Neural cell (in vitro differentiated cells): Measurements from ENCODE around the gene BET1.

Source experiments
- EP300 ChIP-seq: fragments of 450-650 bp; conservative IDR thresholded peaks from 2 replicates; pipeline ENCODE4 v1.6.1; 2014; ENCODE audit warnings: antibody characterized with exemption, mild to moderate bottlenecking, moderate library complexity; ENCODE audit not compliant: poor library complexity, severe bottlenecking
- EZH2 ChIP-seq: fragments of 200-600, 300-800 bp; shearing (Covaris generic), sonication (generic); IDR thresholded peaks from 2 replicates; pipeline ENCODE4 v1.6.1; 2014; ENCODE audit warnings: antibody characterized with exemption, low read length, borderline replicate concordance, mild to moderate bottlenecking; ENCODE audit not compliant: insufficient read depth, poor library complexity, severe bottlenecking
- MXI1 ChIP-seq: fragments of 450-650 bp; conservative IDR thresholded peaks from 2 replicates; pipeline ENCODE4 v1.6.1; 2014; ENCODE audit warnings: antibody characterized with exemption, mild to moderate bottlenecking; ENCODE audit not compliant: poor library complexity, severe bottlenecking
- SMC3 ChIP-seq: fragments of 450-650 bp; conservative IDR thresholded peaks from 2 replicates; pipeline ENCODE4 v1.6.1; 2014; ENCODE audit warnings: antibody characterized with exemption, mild to moderate bottlenecking, moderate library complexity; ENCODE audit not compliant: poor library complexity
- TAF1 ChIP-seq: IDR thresholded peaks from 2 replicates; pipeline ENCODE4 v1.6.1; 2012; ENCODE audit warnings: low read depth
- TF ChIP-seq, protein P1 (sequence below): fragments of 450-650 bp; IDR thresholded peaks from 2 replicates; pipeline ENCODE4 v1.5.1; 2014; ENCODE audit warnings: antibody characterized with exemption, mild to moderate bottlenecking, moderate library complexity; ENCODE audit not compliant: poor library complexity, severe bottlenecking

DNA sequence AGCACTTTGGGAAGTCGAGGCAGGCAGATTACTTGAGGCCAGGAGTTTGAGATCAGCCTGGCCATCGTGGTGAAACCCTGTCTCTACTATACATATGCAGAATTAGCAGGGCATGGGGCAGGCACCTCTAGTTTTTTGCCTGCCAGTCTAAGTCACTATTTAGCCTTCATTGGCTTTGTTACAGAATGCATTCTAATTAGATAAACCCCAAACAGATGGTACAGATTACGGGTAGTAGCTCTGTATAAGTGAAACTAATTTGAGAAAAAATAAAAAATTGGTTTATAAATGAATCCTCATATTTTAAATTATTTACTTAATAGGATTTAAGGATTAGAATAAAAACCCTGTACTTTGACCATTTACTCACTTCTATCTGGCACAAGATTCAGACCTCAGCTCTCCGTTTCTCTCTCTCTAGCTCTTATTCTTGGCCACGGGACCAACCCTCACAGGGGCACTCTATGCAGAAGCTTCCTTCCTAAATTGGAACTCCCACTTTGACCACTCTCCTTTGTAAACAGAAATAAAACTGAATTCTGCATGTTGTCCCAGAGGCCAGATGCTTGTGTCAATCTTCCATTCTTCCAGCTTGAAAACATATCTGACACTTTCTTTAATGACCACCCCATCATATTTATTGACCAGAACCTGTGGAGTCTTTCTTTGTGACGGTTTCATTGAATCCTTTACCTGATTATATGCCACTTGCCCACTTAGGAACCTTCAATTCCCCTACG is 26.8 kb downstream of the BET1 start:
- TF ChIP-seq TAF1 (no peak), MXI1 (no peak), SMC3 (no peak), EP300 (no peak), EZH2 (no peak)
- TF ChIP-seq, protein P1, sequence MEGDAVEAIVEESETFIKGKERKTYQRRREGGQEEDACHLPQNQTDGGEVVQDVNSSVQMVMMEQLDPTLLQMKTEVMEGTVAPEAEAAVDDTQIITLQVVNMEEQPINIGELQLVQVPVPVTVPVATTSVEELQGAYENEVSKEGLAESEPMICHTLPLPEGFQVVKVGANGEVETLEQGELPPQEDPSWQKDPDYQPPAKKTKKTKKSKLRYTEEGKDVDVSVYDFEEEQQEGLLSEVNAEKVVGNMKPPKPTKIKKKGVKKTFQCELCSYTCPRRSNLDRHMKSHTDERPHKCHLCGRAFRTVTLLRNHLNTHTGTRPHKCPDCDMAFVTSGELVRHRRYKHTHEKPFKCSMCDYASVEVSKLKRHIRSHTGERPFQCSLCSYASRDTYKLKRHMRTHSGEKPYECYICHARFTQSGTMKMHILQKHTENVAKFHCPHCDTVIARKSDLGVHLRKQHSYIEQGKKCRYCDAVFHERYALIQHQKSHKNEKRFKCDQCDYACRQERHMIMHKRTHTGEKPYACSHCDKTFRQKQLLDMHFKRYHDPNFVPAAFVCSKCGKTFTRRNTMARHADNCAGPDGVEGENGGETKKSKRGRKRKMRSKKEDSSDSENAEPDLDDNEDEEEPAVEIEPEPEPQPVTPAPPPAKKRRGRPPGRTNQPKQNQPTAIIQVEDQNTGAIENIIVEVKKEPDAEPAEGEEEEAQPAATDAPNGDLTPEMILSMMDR, result no peak
